NCI-H446 (cell line): ENCODE data around the gene HS6ST2.

Experiments
- DNase-seq, 2 experiments: peaks; one replicate each; lab custom pipeline; 2025; lab: John Stamatoyannopoulos, UW

Gene HS6ST2

DNA sequence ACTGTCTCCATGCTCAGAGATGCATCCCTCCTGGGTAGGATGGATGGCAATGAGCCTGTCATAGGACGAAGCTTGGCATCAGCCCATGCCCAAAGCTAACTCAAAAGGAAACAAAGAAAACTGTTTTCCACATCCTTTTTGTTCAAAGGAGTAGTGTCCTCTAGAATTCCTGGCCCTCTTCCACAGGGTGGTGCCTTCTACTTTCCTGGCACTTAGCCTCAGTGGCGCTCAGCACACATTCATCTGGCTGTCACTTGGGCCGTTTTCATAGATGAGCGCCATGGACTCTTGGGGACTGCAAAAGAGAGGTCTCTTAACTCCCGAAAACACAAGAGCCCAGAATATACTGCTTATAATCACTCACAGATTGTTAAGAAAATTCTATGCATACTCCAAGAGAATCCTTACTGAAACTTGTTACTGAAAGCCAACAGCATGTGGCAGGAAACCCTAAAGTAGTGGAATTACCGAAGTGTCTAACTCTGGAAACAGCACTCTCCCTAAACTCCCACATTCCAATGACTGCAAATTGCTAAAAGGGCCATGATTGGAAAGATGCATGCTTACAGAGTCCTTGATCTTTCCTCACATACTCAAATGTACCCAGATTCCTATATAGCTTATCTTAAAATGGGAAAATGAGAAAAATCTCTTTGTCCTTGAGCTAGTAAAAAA, 110.0 kb downstream of the HS6ST2 start:
- DNase-seq: no peak

DNA sequence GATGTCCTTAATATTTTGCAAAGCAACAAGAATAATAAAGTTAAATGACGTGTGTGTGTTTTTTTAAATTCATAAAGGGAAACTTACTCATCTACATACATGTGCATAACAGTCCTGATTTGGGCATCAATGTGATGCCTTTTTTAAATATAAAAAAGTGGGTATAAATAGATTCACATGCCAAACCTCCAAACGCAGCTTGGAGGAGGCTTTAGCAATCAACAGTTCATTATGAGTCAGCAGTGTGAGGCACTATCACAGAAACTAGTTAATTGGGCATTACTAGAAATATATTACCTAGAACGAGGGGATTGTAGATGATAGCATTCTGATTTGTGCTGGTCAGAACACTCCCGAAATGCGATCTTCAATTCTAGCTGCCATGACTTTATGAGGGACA, 115.1 kb downstream of the HS6ST2 start:
- no peak for DNase-seq

DNA sequence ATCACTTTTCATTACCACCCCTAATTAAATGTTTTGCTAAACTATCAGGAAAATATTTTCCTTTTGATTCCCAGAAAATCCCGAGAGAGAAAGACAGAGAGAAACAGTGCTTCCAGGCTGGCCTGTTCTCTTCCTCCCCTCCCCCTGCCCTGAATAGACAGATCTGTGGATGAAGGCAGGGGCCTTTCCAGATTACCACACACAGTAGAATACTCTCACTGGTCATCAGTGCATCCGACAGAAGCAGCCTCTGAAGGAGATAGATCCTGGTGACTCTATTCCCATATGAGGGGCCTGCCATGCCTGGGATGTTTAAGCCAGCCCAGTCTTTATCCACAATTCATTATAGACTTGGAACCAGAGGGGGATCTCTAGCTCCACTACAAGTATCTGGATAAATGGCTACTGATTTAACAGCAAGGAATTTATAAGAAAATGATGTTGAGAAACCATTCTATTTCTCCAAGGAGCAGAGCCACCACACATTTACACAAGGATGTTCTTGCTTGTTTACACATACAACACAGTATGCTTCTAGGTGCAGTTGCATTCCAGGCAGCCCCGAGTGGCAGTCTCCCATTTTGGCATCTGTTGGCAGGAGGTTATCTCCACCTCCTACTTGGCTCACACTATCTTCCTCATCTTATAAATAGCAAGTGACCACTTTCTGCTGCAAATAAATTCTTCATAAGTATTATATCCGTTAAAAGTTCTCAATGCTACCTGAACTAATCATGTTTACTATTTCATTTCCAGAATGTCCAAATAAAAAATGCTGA, 115.8 kb downstream of the HS6ST2 start:
- no peak for DNase-seq

DNA sequence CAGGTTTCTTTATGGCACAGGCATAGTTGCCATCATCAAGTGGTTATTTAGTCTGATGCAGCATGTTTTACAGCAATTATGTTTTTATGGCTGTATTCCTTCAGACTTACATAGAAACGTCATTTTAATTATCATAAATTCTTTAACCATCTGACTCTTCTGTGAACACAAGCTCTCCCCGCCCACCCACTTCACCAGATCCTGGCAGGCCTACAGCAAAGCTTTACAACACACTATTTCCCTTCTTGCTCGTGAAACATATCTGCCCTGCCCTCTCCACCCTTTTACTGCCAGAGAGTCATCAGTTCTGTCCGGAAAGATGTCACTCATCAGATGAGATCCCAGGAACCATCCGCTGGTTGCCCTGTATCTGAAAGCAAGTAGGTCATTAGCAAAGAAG, 120.5 kb downstream of the HS6ST2 start:
- DNase-seq: no peak

DNA sequence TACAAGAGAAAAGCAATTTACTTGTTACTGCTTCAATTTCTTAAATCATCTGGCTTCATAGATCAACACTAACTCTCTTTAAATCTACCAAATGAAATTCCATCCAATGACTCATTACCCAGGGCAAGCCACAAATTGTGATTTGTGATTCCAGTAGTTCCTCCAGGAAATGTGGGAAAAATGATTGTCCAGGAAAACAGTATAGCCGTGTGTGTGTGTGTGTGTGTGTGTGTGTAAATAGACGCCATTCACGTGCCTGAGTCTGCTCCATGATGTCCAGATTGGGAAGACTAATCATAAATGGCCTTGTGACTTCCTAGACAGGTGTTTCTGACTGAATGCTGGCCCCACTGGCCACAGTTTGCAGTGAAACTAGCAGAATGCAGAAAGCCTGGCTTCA, 121.3 kb downstream of the HS6ST2 start:
- no peak for DNase-seq

DNA sequence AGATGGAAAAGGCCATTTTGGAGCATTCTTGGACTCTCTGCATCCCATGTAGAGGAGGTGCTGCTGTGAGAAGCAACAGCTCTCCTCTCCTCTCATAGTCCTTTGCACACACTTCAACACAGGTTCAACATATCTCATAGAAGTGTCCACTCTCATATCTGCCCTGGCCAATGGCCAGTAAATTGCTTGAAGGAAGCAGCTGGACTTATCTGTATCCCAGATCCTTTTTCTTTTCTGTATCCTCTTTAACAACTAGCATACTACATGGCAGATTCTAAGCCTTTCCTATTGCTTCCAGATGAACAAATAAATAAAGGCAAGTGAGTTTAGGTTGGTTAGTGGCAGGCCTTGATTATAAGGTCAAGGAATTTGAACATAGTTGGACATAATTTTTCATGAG, 122.0 kb downstream of the HS6ST2 start:
- DNase-seq: no peak

DNA sequence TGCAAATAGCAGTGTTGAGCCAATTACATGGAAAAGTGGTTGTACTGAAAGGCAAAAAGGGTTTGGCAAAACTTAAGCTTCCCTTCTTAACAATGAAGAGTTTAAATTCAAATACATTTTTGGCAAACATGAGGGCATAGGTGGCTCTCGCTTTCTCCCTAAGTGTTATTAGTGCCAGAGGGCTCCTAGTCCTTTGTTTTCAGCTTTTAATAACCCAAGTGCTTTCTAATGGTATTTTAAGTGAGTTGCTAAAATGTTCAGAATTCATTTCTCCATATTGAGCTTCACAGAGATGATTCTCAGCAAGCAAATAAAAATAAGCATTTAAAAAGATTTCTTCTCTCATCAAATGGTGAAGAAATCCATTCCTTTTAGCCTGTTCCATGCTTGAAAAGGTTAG, 123.7 kb downstream of the HS6ST2 start:
- DNase-seq: no peak

DNA sequence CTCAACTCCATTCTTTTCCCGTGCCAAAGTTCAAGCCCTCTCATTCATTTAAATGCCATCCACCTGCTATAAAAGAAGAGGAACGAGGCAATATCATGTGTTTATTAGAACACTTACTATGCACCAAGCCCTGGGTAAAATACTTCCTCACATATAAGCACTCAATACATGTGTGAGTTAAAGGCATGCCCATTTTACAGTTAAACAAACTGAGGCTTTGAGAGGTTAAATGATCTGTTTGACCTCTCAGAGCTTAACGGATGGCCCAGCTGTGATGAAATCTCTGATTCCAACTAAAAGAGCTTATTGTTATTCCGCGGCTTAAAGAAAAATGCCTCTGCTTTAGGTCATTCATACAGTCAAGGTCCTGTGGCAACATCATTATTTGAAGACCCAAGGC, 124.3 kb downstream of the HS6ST2 start:
- DNase-seq: no peak

DNA sequence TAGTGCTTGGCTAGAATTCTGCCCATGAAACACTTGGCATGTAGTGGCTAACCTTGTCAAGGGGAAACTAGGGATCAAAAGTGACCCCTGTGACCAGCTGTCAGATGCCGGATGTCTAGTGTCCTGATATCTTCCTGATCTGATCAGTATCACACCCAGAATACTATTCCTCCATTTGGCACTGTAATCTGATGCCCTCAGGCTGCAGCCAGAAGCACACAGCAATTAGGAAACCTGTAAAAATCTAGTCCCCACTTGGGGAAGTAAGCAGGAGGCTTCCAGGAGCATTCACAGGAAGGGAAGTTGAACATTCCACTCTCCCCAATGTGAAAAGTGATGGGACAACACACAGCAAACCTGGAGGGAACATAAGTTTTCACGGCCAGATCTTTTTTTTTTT, 125.1 kb downstream of the HS6ST2 start:
- DNase-seq: no peak

DNA sequence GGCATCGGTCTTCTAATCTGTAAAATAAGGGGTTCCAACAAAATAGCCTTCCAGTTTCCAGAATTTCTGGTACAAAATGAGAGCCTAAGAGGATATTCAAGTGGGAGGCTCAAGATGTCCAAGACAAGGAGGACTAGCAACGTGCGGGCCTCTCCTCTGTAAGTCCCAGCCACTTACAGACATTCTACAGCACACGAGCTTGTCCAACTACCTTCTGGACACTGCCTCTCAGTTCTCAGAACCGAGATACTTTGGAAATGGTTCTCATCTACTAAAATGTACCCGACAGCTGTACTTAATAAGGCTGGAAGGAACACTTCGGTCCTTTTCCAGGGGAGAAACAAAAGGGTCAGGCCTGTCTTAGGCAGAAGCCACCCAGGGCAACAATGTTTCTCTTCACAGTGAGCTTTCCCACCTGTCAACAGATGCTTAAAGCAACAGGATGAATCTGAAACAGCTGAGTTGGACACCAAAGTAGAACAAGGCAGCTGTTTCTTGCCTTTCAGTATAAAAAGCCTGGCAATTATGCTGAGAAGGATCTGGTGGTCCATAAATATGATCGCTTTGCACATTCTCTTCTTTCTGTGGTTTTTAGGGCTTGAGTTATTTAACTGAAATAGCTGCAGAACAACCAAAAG, 127.0 kb downstream of the HS6ST2 start:
- DNase-seq: no peak

DNA sequence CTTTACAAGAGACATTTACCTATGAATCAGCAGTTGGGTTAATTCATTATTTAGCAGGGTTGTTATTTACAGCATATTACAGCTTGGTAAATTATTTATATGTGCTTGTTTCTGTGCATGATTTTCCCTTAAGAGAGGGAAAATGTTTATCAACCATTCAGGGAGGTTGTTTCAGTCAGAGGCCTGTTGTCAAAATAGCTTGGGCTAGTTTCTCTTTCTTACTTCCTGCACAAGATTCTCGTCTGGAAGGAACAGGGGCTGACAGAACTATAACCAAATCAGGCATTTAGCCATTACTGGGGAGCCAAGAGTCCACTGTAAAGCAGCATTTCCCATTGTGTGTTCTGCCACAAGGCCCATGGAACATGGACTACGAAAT, 135.8 kb downstream of the HS6ST2 start:
- no peak for DNase-seq

DNA sequence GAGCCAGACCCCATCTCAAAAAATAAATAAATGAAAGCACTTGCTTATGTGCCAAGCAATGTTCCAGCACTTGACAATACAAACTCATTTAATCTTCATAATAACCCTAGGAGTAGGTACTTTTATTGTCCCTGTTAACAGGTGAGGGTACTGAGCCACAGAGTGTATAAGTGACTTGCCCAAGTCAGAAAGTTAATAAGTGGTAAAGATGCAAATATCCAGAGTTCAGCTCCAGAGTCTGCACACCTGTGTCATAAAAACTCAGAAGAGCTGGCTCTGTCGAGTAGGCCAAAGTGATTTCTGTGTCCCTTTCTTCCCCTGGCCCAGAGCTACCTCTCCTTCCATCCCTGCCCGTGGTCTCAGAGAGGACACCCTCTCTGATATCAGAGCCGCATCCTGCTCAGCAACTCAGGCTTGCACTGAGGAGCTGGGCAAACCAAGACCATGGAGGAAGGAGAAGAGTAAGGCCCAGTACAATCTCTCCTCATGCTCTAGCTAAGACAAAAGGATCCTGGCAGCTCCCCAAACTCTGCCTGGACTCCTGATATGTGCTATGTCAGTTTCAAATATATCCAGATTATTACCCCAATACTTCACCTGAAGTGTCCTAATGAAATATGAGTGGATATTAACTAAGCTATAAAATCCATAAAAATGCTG, 136.3 kb downstream of the HS6ST2 start:
- no peak for DNase-seq

DNA sequence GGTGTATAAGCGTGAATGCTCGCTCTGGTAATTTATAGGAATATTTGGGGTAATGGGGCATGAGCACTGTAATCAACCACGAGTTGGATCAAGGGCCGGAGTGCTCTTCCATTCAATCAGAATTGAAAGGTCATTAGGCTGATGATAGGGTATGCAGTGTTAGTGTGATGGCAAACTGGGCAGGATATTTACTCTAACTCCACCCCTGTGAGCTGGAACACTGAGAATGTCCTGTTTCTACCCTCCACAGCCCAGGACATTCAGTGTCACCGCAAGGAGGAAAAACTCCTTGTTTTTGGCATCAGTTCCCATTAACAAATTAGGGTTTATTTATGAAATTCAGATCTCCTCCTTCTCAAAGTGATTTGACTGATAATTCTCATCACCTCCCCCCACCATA, 137.8 kb downstream of the HS6ST2 start:
- DNase-seq: no peak

DNA sequence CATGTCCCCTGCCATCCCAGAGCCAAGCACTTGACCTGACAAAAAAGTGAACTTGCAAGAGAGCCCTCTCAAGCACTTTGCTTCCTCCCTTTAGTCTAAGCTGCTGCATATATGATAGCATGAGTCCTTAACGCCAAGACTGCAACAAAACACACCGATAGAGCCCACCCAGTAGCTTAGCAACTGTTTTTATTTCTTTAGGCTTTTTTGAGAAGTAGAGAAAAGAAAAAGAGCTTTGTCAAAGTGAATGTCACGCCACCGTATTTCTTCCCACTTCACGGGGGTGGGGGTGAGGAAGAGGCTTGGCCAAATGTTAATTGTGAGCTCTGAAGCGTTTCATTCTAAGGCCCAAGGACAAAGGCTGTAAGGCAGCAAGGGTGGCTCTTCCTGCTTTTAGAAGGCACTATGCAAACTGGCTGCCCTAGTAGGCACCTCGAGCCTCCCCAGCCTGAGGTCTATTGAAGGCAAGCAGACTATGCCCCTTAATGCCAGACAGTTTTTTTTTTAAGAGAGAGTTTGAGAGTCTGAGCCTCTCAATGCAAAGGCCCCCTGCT, 138.6 kb downstream of the HS6ST2 start:
- DNase-seq: no peak

DNA sequence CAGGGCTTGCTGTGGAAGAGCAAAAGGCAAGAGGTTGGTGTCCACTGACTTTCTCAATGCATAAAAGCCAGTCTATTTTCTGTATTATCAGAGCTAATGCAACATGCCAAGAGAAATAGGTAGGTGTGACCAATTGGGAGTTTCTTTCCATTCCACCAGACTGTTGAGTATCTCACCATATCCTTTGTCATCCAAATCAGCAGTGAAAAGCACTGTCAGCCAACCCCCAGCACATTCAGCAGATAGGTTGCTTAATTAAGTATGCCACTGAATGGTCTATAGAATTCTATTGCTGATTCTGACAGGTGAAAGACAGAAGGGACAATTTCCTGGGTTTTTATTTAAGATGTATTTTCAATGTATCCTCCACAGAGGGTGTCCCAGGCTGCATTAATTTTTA, 139.8 kb downstream of the HS6ST2 start:
- DNase-seq: no peak

DNA sequence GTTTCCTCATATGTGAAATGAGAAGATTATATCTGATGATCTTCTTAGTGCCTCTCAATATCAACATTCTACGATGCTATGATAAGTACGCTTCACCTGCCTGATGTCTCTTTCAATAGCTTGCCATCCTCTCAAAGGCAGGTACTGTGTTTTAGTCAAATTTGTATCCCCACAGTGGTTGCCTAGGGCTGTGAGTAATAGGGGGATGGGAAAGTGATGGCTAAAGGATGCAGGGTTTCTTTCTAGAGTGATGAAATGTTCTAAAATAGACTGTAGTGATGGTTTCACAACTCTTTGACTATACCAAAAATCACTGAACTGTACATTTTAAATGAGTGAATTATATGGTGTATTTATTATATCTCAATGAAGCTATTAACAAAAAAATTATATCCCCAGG, 142.8 kb downstream of the HS6ST2 start:
- no peak for DNase-seq

DNA sequence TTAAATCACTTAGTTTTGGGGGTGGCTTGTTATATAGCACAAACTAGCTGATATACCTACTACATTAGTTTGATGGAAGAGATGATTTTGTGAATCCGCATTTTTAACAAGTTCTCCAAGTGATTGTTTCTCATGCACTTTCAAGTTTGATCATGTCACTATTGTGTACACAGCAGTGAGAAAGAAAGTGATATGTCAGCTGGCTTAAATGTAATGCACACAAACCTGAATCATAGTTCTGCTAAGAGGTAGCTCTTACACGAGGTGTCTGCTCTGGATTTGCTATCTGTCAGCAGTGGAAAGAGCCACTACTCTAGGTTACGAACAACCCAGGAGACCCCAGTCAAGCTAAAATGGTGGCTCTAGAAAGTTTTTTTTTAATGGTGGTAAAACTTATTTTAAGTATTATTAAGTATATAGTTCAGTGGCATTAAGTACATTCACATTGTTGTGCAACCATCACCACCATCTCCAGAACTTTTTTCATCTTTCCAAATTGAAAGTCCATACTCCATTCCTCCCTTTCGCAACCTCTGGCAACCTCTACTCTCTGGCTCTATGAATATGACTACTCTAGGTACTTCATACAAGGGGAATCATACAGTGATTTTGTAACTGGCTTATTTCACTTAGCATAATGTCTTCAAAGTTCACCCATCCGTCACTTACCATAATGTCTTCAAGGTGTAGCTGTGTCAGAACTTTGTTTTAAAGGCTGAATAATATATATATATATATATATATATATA, 147.3 kb downstream of the HS6ST2 start:
- DNase-seq: no peak

DNA sequence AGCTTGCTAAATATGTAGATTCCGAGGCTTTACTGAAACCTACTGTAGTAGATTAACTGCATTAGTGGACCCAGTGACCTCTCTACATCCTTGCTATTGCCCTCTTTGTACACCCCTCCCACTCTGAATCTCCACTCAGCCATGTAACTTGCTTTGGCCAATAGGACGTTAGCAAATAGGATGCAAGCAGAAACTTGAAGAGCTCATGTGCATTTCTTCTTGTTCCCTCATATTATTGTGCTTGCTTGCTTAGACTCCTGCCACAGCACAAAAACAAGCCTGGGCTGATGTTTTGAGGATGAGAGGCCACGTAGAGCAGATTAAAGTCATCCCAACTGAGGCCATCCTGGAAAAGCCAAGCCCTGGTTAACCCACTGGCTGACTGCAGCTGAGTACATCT, 147.9 kb downstream of the HS6ST2 start:
- no peak for DNase-seq

DNA sequence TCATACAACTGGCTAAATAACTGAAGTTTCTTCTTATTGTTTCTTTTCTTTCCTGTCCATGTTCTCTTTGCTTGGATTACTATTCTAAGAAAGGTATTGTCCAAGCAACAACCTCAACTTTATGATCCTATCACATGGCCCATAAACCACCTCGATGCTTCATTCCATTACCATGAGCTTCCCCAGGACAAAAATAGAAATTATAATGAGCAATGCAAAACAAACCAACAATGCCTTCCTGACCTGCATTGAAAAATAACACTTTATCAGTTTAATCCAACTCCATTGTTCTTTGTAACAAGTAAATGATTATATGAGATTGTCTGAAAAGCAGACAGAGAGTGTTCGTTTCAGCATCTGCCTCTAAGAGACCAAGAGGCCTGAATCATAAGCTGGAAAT, 148.8 kb downstream of the HS6ST2 start:
- no peak for DNase-seq

DNA sequence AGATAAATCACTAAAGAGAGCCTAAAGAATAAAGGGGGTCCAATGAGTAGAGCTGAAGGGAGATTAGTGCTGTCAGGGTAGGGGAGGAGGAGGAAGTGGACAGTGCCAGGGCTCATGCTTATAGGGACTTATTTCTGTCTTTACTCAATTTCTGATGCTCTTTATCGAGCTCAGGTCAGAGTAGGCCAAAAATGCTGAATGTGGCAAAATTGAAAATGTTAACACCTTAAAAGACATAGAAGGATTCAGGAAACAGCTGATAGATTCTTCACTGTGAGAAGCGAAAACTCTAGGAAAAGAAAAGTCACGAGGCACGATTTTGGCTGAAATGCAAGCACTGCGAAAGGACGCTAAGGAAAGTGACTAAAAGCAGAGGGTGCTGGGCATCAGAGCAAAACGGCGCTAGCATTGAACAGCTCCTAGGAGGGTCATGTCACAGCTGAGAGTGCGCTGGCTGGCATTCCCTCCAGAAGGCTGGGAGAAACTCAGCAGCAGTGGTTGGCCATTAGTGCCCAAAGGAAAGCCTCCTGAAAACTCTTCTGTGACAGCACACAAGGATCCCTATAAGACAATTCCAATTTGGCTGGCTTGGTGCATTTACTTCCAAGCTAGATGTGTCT, 150.9 kb downstream of the HS6ST2 start:
- no peak for DNase-seq

DNA sequence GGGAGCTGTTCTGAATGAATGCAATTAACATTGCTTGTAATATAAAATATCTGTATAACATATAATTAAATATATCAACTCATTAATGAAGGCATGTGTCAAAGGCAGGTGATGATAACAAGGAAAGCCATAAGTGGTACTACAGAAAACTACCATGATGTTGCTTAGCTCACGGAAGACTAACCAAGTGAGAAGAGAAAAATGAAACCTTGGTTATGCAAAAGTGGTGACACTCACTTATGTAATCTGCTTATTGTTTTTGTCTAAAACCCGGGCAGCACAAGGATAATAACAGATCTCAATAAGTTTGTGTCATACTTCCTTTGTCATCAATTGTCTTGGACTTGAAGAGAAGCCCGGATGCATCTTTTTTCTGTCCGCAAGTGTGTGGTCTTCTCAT, 156.4 kb downstream of the HS6ST2 start:
- DNase-seq: no peak
